PC-9 (cell line): ENCODE results near the gene GGTLC1.

Source experiments
- EZH2 ChIP-seq: fragments of 200-600 bp; sonication (generic); IDR thresholded peaks from 2 replicates; pipeline ENCODE4 v1.8.0; 2017; ENCODE audit warnings: antibody characterized with exemption, low read depth
- TF ChIP-seq, protein P1 (sequence below): fragments of 200-600 bp; sonication (generic); conservative IDR thresholded peaks from 2 replicates; pipeline ENCODE4 v1.6.1; 2017; ENCODE audit warnings: mixed run types, antibody characterized with exemption, mild to moderate bottlenecking, moderate library complexity

- TF ChIP-seq, protein P1, sequence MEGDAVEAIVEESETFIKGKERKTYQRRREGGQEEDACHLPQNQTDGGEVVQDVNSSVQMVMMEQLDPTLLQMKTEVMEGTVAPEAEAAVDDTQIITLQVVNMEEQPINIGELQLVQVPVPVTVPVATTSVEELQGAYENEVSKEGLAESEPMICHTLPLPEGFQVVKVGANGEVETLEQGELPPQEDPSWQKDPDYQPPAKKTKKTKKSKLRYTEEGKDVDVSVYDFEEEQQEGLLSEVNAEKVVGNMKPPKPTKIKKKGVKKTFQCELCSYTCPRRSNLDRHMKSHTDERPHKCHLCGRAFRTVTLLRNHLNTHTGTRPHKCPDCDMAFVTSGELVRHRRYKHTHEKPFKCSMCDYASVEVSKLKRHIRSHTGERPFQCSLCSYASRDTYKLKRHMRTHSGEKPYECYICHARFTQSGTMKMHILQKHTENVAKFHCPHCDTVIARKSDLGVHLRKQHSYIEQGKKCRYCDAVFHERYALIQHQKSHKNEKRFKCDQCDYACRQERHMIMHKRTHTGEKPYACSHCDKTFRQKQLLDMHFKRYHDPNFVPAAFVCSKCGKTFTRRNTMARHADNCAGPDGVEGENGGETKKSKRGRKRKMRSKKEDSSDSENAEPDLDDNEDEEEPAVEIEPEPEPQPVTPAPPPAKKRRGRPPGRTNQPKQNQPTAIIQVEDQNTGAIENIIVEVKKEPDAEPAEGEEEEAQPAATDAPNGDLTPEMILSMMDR = no peak
- no peak for TF ChIP-seq EZH2
Measured at GRCh38 chr20:23970049-23970448, 18.5 kb downstream of the GGTLC1 start.
